ENCODE measurements around the gene B4GALNT1.
"Not testable (repeated sequence)": the region's sequence is repeated elsewhere in the genome, so short reads cannot be mapped to it uniquely, and the experiment has no call there.

The B4GALNT1 gene

GRCh38 chr12:57591782-57592325, 41.1 kb downstream of the B4GALNT1 start:
- H3K4me1 ChIP-seq (ENCODE audit: control insufficient read depth, insufficient read depth, low read length) = peaks cover 7% of the 10 kb centered on the region
- H3K36me3 ChIP-seq (ENCODE audit: control insufficient read depth, insufficient read depth, low read length) = peaks cover 10% of the 10 kb centered on the region
- peak overlapping the region; percentile 82 for H3K9ac ChIP-seq (ENCODE audit: low read length)
- peak overlapping the region; percentile 97 for H3K4me3 ChIP-seq (ENCODE audit: low read length)
- H3K27me3 ChIP-seq (ENCODE audit: control insufficient read depth, insufficient read depth, low read length) = no peaks in the 10 kb centered on the region
- H3K27ac ChIP-seq (ENCODE audit: low read depth, low read length) = peak overlapping the region; percentile 67

- H3K36me3 ChIP-seq (ENCODE audit: control insufficient read depth, insufficient read depth, low read length) = peaks cover 6% of the 10 kb centered on the region
- peak within 1 kb of the TSS; percentile 67 for H3K27ac ChIP-seq (ENCODE audit: low read depth, low read length)
- H3K27me3 ChIP-seq (ENCODE audit: control insufficient read depth, insufficient read depth, low read length) = no peaks in the 10 kb centered on the region
- H3K4me1 ChIP-seq (ENCODE audit: control insufficient read depth, insufficient read depth, low read length) = peaks cover 7% of the 10 kb centered on the region
- H3K4me3 ChIP-seq (ENCODE audit: low read length) = peak within 1 kb of the TSS; percentile 97
- peak within 1 kb of the TSS; percentile 82 for H3K9ac ChIP-seq (ENCODE audit: low read length)
Observed at GRCh38 chr12:57590864-57591781, 41.9 kb downstream of the B4GALNT1 start, which contains the start of gene PIP4K2C. PIP4K2C (plus strand) TSS chr12:57591192; CDS start chr12:57591290, 98 bp downstream.

GRCh38 chr12:57590479-57590863, 42.5 kb downstream of the B4GALNT1 start:
- Histone ChIP-seq H3K27me3 (ENCODE audit: control insufficient read depth, insufficient read depth, low read length) (no peaks in the 10 kb centered on the region), H3K36me3 (ENCODE audit: control insufficient read depth, insufficient read depth, low read length) (peaks cover 2% of the 10 kb centered on the region), H3K4me3 (ENCODE audit: low read length) (peak overlapping the region; percentile 97), H3K9ac (ENCODE audit: low read length) (no peak overlapping the region), H3K4me1 (ENCODE audit: control insufficient read depth, insufficient read depth, low read length) (peaks cover 7% of the 10 kb centered on the region), H3K27ac (ENCODE audit: low read depth, low read length) (peak overlapping the region; percentile 67)

- not testable (repeated sequence) for H3K36me3 ChIP-seq (ENCODE audit: control insufficient read depth, insufficient read depth, low read length); H3K27ac ChIP-seq (ENCODE audit: low read depth, low read length); H3K4me1 ChIP-seq (ENCODE audit: control insufficient read depth, insufficient read depth, low read length); H3K9ac ChIP-seq (ENCODE audit: low read length); H3K27me3 ChIP-seq (ENCODE audit: control insufficient read depth, insufficient read depth, low read length); H3K4me3 ChIP-seq (ENCODE audit: low read length)
Observed at GRCh38 chr12:57588951-57589610, 43.9 kb downstream of the B4GALNT1 start.

- H3K4me3 ChIP-seq (ENCODE audit: low read length) = no peak overlapping the region
- H3K36me3 ChIP-seq (ENCODE audit: control insufficient read depth, insufficient read depth, low read length) = no peaks in the 10 kb centered on the region
- no peak overlapping the region for H3K9ac ChIP-seq (ENCODE audit: low read length)
- H3K4me1 ChIP-seq (ENCODE audit: control insufficient read depth, insufficient read depth, low read length) = peaks cover 5% of the 10 kb centered on the region
- H3K27ac ChIP-seq (ENCODE audit: low read depth, low read length) = no peak overlapping the region
- H3K27me3 ChIP-seq (ENCODE audit: control insufficient read depth, insufficient read depth, low read length) = no peaks in the 10 kb centered on the region
Observed at GRCh38 chr12:57586832-57587429, 46.1 kb downstream of the B4GALNT1 start.

GRCh38 chr12:57586128-57586527, 46.9 kb downstream of the B4GALNT1 start:
- Histone ChIP-seq H3K4me3 (ENCODE audit: low read length) (no peak overlapping the region), H3K9ac (ENCODE audit: low read length) (no peak overlapping the region), H3K27ac (ENCODE audit: low read depth, low read length) (no peak overlapping the region), H3K4me1 (ENCODE audit: control insufficient read depth, insufficient read depth, low read length) (peaks cover 3% of the 10 kb centered on the region), H3K36me3 (ENCODE audit: control insufficient read depth, insufficient read depth, low read length) (no peaks in the 10 kb centered on the region), H3K27me3 (ENCODE audit: control insufficient read depth, insufficient read depth, low read length) (no peaks in the 10 kb centered on the region)

GRCh38 chr12:57585156-57585555, 47.8 kb downstream of the B4GALNT1 start:
- no peak overlapping the region for H3K27ac ChIP-seq (ENCODE audit: low read depth, low read length)
- H3K27me3 ChIP-seq (ENCODE audit: control insufficient read depth, insufficient read depth, low read length) = no peaks in the 10 kb centered on the region
- no peaks in the 10 kb centered on the region for H3K4me1 ChIP-seq (ENCODE audit: control insufficient read depth, insufficient read depth, low read length)
- H3K4me3 ChIP-seq (ENCODE audit: low read length) = no peak overlapping the region
- no peak overlapping the region for H3K9ac ChIP-seq (ENCODE audit: low read length)
- H3K36me3 ChIP-seq (ENCODE audit: control insufficient read depth, insufficient read depth, low read length) = no peaks in the 10 kb centered on the region

GRCh38 chr12:57584690-57585089, 48.3 kb downstream of the B4GALNT1 start:
- H3K27ac ChIP-seq (ENCODE audit: low read depth, low read length) = no peak overlapping the region
- no peak overlapping the region for H3K4me3 ChIP-seq (ENCODE audit: low read length)
- no peaks in the 10 kb centered on the region for H3K27me3 ChIP-seq (ENCODE audit: control insufficient read depth, insufficient read depth, low read length)
- H3K36me3 ChIP-seq (ENCODE audit: control insufficient read depth, insufficient read depth, low read length) = no peaks in the 10 kb centered on the region
- no peaks in the 10 kb centered on the region for H3K4me1 ChIP-seq (ENCODE audit: control insufficient read depth, insufficient read depth, low read length)
- H3K9ac ChIP-seq (ENCODE audit: low read length) = no peak overlapping the region

- H3K4me1 ChIP-seq (ENCODE audit: control insufficient read depth, insufficient read depth, low read length) = no peaks in the 10 kb centered on the region
- H3K4me3 ChIP-seq (ENCODE audit: low read length) = no peak overlapping the region
- H3K27me3 ChIP-seq (ENCODE audit: control insufficient read depth, insufficient read depth, low read length) = no peaks in the 10 kb centered on the region
- H3K27ac ChIP-seq (ENCODE audit: low read depth, low read length) = no peak overlapping the region
- no peak overlapping the region for H3K9ac ChIP-seq (ENCODE audit: low read length)
- H3K36me3 ChIP-seq (ENCODE audit: control insufficient read depth, insufficient read depth, low read length) = no peaks in the 10 kb centered on the region
Observed at GRCh38 chr12:57584050-57584449, 49.0 kb downstream of the B4GALNT1 start.

- no peak overlapping the region for H3K27ac ChIP-seq (ENCODE audit: low read depth, low read length)
Observed at GRCh38 chr12:57583008-57583831, 49.8 kb downstream of the B4GALNT1 start.

GRCh38 chr12:57582440-57582839, 50.6 kb downstream of the B4GALNT1 start:
- Histone ChIP-seq H3K9ac (ENCODE audit: low read length) (no peak overlapping the region), H3K4me3 (ENCODE audit: low read length) (no peak overlapping the region), H3K4me1 (ENCODE audit: control insufficient read depth, insufficient read depth, low read length) (no peaks in the 10 kb centered on the region), H3K36me3 (ENCODE audit: control insufficient read depth, insufficient read depth, low read length) (no peaks in the 10 kb centered on the region), H3K27me3 (ENCODE audit: control insufficient read depth, insufficient read depth, low read length) (no peaks in the 10 kb centered on the region), H3K27ac (ENCODE audit: low read depth, low read length) (no peak overlapping the region)

More at GRCh38 chr12:57583008-57583831, 49.8 kb downstream of the B4GALNT1 start:
- no peak overlapping the region for H3K9ac ChIP-seq (ENCODE audit: low read length)
- H3K4me1 ChIP-seq (ENCODE audit: control insufficient read depth, insufficient read depth, low read length) = no peaks in the 10 kb centered on the region
- H3K4me3 ChIP-seq (ENCODE audit: low read length) = no peak overlapping the region
- H3K36me3 ChIP-seq (ENCODE audit: control insufficient read depth, insufficient read depth, low read length) = no peaks in the 10 kb centered on the region
- H3K27me3 ChIP-seq (ENCODE audit: control insufficient read depth, insufficient read depth, low read length) = no peaks in the 10 kb centered on the region
